ENCODE data around the gene UBE2E1.

- TF ChIP-seq, protein P1, sequence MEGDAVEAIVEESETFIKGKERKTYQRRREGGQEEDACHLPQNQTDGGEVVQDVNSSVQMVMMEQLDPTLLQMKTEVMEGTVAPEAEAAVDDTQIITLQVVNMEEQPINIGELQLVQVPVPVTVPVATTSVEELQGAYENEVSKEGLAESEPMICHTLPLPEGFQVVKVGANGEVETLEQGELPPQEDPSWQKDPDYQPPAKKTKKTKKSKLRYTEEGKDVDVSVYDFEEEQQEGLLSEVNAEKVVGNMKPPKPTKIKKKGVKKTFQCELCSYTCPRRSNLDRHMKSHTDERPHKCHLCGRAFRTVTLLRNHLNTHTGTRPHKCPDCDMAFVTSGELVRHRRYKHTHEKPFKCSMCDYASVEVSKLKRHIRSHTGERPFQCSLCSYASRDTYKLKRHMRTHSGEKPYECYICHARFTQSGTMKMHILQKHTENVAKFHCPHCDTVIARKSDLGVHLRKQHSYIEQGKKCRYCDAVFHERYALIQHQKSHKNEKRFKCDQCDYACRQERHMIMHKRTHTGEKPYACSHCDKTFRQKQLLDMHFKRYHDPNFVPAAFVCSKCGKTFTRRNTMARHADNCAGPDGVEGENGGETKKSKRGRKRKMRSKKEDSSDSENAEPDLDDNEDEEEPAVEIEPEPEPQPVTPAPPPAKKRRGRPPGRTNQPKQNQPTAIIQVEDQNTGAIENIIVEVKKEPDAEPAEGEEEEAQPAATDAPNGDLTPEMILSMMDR (IDR thresholded peaks at IDR 0.05), result no peak
- TF ChIP-seq POLR2A (IDR thresholded peaks at IDR 0.05), result no peak
Measured at GRCh38 chr3:23865595-23866396, 60.0 kb downstream of the UBE2E1 start.
